T-helper 9 cell (primary cell): ENCODE data around the gene PDE7B.
"Not testable (repeated sequence)": the region's sequence is repeated elsewhere in the genome, so short reads cannot be mapped to it uniquely, and the experiment has no call there.

Experiments
- DNase-seq: peaks from one replicate; pipeline ENCODE4 v3.0.0-alpha.2; 2020

The PDE7B gene

GRCh38 chr6:136114661-136115060 lies 263.2 kb downstream of the PDE7B start:
- no peak for DNase-seq

GRCh38 chr6:136115941-136116340 lies 264.4 kb downstream of the PDE7B start:
- DNase-seq, result no peak

GRCh38 chr6:136117081-136117480 lies 265.6 kb downstream of the PDE7B start:
- no peak for DNase-seq

- no peak for DNase-seq
Measured at GRCh38 chr6:136118787-136119186, 267.3 kb downstream of the PDE7B start.

- DNase-seq, result no peak
Measured at GRCh38 chr6:136123468-136123867, 272.0 kb downstream of the PDE7B start.

GRCh38 chr6:136125585-136125984 lies 274.1 kb downstream of the PDE7B start:
- DNase-seq, result no peak

- DNase-seq, result no peak
Measured at GRCh38 chr6:136127873-136128272, 276.4 kb downstream of the PDE7B start.

- no peak for DNase-seq
Measured at GRCh38 chr6:136129365-136129764, 277.9 kb downstream of the PDE7B start.

- no peak for DNase-seq
Measured at GRCh38 chr6:136134268-136134667, 282.8 kb downstream of the PDE7B start.

- DNase-seq, result no peak
Measured at GRCh38 chr6:136134751-136135150, 283.2 kb downstream of the PDE7B start.

- DNase-seq, result no peak
Measured at GRCh38 chr6:136136274-136136673, 284.8 kb downstream of the PDE7B start.

- no peak for DNase-seq
Measured at GRCh38 chr6:136137008-136137692, 285.6 kb downstream of the PDE7B start.

GRCh38 chr6:136137739-136138402 lies 286.4 kb downstream of the PDE7B start:
- DNase-seq, result no peak

- not testable (repeated sequence) for DNase-seq
Measured at GRCh38 chr6:136139111-136139510, 287.6 kb downstream of the PDE7B start.

GRCh38 chr6:136144251-136145023 lies 292.9 kb downstream of the PDE7B start:
- DNase-seq, result no peak

- no peak for DNase-seq
Measured at GRCh38 chr6:136146130-136146529, 294.6 kb downstream of the PDE7B start.

- DNase-seq, result no peak
Measured at GRCh38 chr6:136147342-136147741, 295.8 kb downstream of the PDE7B start.

GRCh38 chr6:136148051-136148450 lies 296.6 kb downstream of the PDE7B start:
- DNase-seq, result no peak

GRCh38 chr6:136148523-136148922 lies 297.0 kb downstream of the PDE7B start:
- DNase-seq, result no peak

- DNase-seq, result no peak
Measured at GRCh38 chr6:136149311-136149710, 297.8 kb downstream of the PDE7B start.

- DNase-seq, result no peak
Measured at GRCh38 chr6:136150961-136151360, 299.5 kb downstream of the PDE7B start.

GRCh38 chr6:136153707-136154375 lies 302.3 kb downstream of the PDE7B start:
- no peak for DNase-seq

- DNase-seq, result no peak
Measured at GRCh38 chr6:136155191-136155590, 303.7 kb downstream of the PDE7B start.
